HepG2 (cell line): Measurements from ENCODE around the gene CFAP61. TPM values are rescaled to one million over a fixed set of nuclear protein-coding genes. Genes with fewer than 3 reads are reported as not detected.
A peak's percentile ranks its signal among the peaks of the same experiment; 100 is the strongest.

Experiments
- AKAP8 ChIP-seq: sonication (generic); formaldehyde crosslinking; IDR thresholded peaks from 2 replicates; pipeline ENCODE4 v1.5.1; 2020; ENCODE audit warnings: mild to moderate bottlenecking, missing genetic modification reagents
- LCORL ChIP-seq, 2 experiments: fragments of 450-650 bp in 1 of 2; sonication (generic) in 1 of 2; formaldehyde crosslinking in 1 of 2; IDR thresholded peaks; 2 replicates each; pipeline versions ENCODE4 v1.5.0 to v1.6.1; 2017 to 2020; ENCODE audit warnings: antibody characterized with exemption in 1 of 2, missing genetic modification reagents in 1 of 2
- NFRKB ChIP-seq: fragments of 450-650 bp; IDR thresholded peaks from 2 replicates; pipeline ENCODE4 v1.6.1; 2017
- POLR2AphosphoS2 ChIP-seq: IDR thresholded peaks from 2 replicates; pipeline ENCODE4 v1.6.1; 2011; ENCODE audit warnings: low read depth, low read length, improper control_type of control experiment
- SIX4 ChIP-seq: sonication (generic); formaldehyde crosslinking; IDR thresholded peaks from 2 replicates; pipeline ENCODE4 v1.4.0; 2020; ENCODE audit warnings: missing genetic modification reagents
- THYN1 ChIP-seq: sonication (generic); formaldehyde crosslinking; IDR thresholded peaks from 2 replicates; pipeline ENCODE4 v1.8.1; 2023; ENCODE audit warnings: low read depth, mild to moderate bottlenecking, moderate library complexity, missing genetic modification reagents, borderline replicate concordance
- ZFP36 ChIP-seq: fragments of 150-350 bp; IDR thresholded peaks from 2 replicates; pipeline ENCODE4 v1.6.1; 2018; ENCODE audit warnings: borderline replicate concordance, low read length, low read depth; ENCODE audit not compliant: partially characterized antibody
- ZNF101 ChIP-seq: sonication (generic); formaldehyde crosslinking; IDR thresholded peaks from 2 replicates; pipeline ENCODE4 v1.4.0; 2020; ENCODE audit warnings: mild to moderate bottlenecking, low read depth, missing genetic modification reagents, borderline replicate concordance
- ZNF430 ChIP-seq: sonication (generic); formaldehyde crosslinking; IDR thresholded peaks from 2 replicates; pipeline ENCODE4 v1.9.0; 2021; ENCODE audit warnings: mild to moderate bottlenecking, missing genetic modification reagents
- ZNF510 ChIP-seq: sonication (generic); formaldehyde crosslinking; IDR thresholded peaks from 2 replicates; pipeline ENCODE4 v1.4.0; 2020; ENCODE audit warnings: low read depth, mild to moderate bottlenecking, missing genetic modification reagents
- ZNF569 ChIP-seq: sonication (generic); formaldehyde crosslinking; IDR thresholded peaks from 2 replicates; pipeline ENCODE4 v1.5.0; 2020; ENCODE audit warnings: mild to moderate bottlenecking, missing genetic modification reagents, moderate library complexity, borderline replicate concordance
- ZNF570 ChIP-seq: sonication (generic); formaldehyde crosslinking; IDR thresholded peaks from 2 replicates; pipeline ENCODE4 v1.4.0; 2020; ENCODE audit warnings: mild to moderate bottlenecking, missing genetic modification reagents, borderline replicate concordance
- ZSCAN29 ChIP-seq: sonication (generic); formaldehyde crosslinking; conservative IDR thresholded peaks from 2 replicates; pipeline ENCODE4 v1.4.0; 2020; ENCODE audit warnings: mild to moderate bottlenecking, missing genetic modification reagents
- polyA plus RNA-seq, 8 experiments: library from polyadenylated mRNA; depleted of rRNA in 3 of 8; stranded (reverse) in 7 of 8; unstranded in 1 of 8; fragments of >200 nt; fragmentation: Illumina TruSeq in 4 of 8; extraction: Trizol in 4 of 8; gene quantifications; 2 replicates each; pipeline versions ENCODE4 v1.2.1 to v1.2.3, GENCODE V29; 2011 to 2016; ENCODE audit warnings: low read depth in 4 of 8, missing spikeins in 1 of 8, mixed read lengths in 1 of 8; ENCODE audit not compliant: insufficient read depth in 1 of 8
- total RNA-seq, 5 experiments: library from RNA; depleted of rRNA; stranded (reverse); fragments of >200 nt; fragmentation: Illumina TruSeq; extraction: Trizol; gene quantifications; 2 replicates each; pipeline ENCODE4 v1.2.3, GENCODE V29; 2016; ENCODE audit warnings: low read depth in 1 of 5
- TF ChIP-seq, protein P1 (sequence below): sonication (generic); formaldehyde crosslinking; IDR thresholded peaks from 2 replicates; pipeline ENCODE4 v1.4.0; 2020; ENCODE audit warnings: mild to moderate bottlenecking, low read depth, missing genetic modification reagents
- TF ChIP-seq, protein P2 (sequence below): sonication (generic); formaldehyde crosslinking; IDR thresholded peaks from 2 replicates; pipeline ENCODE4 v1.8.1; 2023; ENCODE audit warnings: mild to moderate bottlenecking, missing genetic modification reagents
- TF ChIP-seq, protein P3 (sequence below): sonication (generic); formaldehyde crosslinking; IDR thresholded peaks from 2 replicates; pipeline ENCODE4 v1.5.1; 2020; ENCODE audit warnings: mild to moderate bottlenecking, moderate library complexity, missing genetic modification reagents
- TF ChIP-seq, protein P4 (sequence below): sonication (generic); formaldehyde crosslinking; IDR thresholded peaks from 2 replicates; pipeline ENCODE4 v1.4.0; 2020; ENCODE audit warnings: missing genetic modification reagents, mild to moderate bottlenecking, borderline replicate concordance
- TF ChIP-seq, protein P5 (sequence below): IDR thresholded peaks from 2 replicates; pipeline ENCODE4 v1.6.1; 2016; ENCODE audit warnings: control low read depth

The CFAP61 gene
- total and polyA plus RNA-seq, 2 of the 13 experiments (the other 11 are each of a cell fraction or from before 2014, with no cell fraction given) = 0.27 TPM; not detected in 1

GRCh38 chr20:20052074-20052970, at the start of gene CFAP61, which contains the start of gene CRNKL1 (continued):
- TF ChIP-seq ZFP36 (peak; percentile 4), ZSCAN29 (CRISPR knock-in tag) (peak; percentile 32; the same call in 1 of the 2 replicates), SIX4 (CRISPR knock-in tag) (0 out of 2 replicates have a peak, but pooled peaks have one; percentile 8), ZNF570 (peak; percentile 13; the same call in 1 of the 2 replicates), ZNF430 (CRISPR knock-in tag) (peak; percentile 70), THYN1 (no peak), NFRKB (no peak), ZNF510 (CRISPR knock-in tag) (no peak), ZNF101 (CRISPR knock-in tag) (no peak), LCORL (IDR thresholded peaks at IDR 0.05) (no peak), LCORL (CRISPR knock-in tag; IDR thresholded peaks at IDR 0.05) (peak; percentile 82), POLR2AphosphoS2 (0 out of 2 replicates have a peak, but pooled peaks have one; percentile 72), AKAP8 (CRISPR knock-in tag) (peak; percentile 88; the same call in 1 of the 2 replicates), ZNF569 (CRISPR knock-in tag) (no peak)
- TF ChIP-seq, protein P1, sequence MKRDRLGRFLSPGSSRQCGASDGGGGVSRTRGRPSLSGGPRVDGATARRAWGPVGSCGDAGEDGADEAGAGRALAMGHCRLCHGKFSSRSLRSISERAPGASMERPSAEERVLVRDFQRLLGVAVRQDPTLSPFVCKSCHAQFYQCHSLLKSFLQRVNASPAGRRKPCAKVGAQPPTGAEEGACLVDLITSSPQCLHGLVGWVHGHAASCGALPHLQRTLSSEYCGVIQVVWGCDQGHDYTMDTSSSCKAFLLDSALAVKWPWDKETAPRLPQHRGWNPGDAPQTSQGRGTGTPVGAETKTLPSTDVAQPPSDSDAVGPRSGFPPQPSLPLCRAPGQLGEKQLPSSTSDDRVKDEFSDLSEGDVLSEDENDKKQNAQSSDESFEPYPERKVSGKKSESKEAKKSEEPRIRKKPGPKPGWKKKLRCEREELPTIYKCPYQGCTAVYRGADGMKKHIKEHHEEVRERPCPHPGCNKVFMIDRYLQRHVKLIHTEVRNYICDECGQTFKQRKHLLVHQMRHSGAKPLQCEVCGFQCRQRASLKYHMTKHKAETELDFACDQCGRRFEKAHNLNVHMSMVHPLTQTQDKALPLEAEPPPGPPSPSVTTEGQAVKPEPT (CRISPR knock-in tag) = peak; percentile 86; the same call in 1 of the 2 replicates
- TF ChIP-seq, protein P2, sequence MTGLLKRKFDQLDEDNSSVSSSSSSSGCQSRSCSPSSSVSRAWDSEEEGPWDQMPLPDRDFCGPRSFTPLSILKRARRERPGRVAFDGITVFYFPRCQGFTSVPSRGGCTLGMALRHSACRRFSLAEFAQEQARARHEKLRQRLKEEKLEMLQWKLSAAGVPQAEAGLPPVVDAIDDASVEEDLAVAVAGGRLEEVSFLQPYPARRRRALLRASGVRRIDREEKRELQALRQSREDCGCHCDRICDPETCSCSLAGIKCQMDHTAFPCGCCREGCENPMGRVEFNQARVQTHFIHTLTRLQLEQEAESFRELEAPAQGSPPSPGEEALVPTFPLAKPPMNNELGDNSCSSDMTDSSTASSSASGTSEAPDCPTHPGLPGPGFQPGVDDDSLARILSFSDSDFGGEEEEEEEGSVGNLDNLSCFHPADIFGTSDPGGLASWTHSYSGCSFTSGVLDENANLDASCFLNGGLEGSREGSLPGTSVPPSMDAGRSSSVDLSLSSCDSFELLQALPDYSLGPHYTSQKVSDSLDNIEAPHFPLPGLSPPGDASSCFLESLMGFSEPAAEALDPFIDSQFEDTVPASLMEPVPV (CRISPR knock-in tag) = peak; percentile 89
- TF ChIP-seq, protein P3, sequence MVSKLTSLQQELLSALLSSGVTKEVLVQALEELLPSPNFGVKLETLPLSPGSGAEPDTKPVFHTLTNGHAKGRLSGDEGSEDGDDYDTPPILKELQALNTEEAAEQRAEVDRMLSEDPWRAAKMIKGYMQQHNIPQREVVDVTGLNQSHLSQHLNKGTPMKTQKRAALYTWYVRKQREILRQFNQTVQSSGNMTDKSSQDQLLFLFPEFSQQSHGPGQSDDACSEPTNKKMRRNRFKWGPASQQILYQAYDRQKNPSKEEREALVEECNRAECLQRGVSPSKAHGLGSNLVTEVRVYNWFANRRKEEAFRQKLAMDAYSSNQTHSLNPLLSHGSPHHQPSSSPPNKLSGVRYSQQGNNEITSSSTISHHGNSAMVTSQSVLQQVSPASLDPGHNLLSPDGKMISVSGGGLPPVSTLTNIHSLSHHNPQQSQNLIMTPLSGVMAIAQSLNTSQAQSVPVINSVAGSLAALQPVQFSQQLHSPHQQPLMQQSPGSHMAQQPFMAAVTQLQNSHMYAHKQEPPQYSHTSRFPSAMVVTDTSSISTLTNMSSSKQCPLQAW (CRISPR knock-in tag) = peak; percentile 97
- TF ChIP-seq, protein P4, sequence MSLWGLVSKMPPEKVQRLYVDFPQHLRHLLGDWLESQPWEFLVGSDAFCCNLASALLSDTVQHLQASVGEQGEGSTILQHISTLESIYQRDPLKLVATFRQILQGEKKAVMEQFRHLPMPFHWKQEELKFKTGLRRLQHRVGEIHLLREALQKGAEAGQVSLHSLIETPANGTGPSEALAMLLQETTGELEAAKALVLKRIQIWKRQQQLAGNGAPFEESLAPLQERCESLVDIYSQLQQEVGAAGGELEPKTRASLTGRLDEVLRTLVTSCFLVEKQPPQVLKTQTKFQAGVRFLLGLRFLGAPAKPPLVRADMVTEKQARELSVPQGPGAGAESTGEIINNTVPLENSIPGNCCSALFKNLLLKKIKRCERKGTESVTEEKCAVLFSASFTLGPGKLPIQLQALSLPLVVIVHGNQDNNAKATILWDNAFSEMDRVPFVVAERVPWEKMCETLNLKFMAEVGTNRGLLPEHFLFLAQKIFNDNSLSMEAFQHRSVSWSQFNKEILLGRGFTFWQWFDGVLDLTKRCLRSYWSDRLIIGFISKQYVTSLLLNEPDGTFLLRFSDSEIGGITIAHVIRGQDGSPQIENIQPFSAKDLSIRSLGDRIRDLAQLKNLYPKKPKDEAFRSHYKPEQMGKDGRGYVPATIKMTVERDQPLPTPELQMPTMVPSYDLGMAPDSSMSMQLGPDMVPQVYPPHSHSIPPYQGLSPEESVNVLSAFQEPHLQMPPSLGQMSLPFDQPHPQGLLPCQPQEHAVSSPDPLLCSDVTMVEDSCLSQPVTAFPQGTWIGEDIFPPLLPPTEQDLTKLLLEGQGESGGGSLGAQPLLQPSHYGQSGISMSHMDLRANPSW (CRISPR knock-in tag) = peak; percentile 84; the same call in 1 of the 2 replicates
- TF ChIP-seq, protein P5, sequence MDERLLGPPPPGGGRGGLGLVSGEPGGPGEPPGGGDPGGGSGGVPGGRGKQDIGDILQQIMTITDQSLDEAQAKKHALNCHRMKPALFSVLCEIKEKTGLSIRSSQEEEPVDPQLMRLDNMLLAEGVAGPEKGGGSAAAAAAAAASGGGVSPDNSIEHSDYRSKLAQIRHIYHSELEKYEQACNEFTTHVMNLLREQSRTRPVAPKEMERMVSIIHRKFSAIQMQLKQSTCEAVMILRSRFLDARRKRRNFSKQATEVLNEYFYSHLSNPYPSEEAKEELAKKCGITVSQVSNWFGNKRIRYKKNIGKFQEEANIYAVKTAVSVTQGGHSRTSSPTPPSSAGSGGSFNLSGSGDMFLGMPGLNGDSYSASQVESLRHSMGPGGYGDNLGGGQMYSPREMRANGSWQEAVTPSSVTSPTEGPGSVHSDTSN (CRISPR knock-in tag) = 0 out of 2 replicates have a peak, but pooled peaks have one; percentile 14
